Measurements from ENCODE around the gene ANKRD35.

The ANKRD35 gene

GRCh38 chr1:145871994-145872924, 13.4 kb downstream of the ANKRD35 start:
- DNase-seq (ENCODE audit: low spot score) = peak; percentile 74
- in situ Hi-C loops (cut with MboI; ENCODE audit: low sequenced_read_pairs, unreplicated experiment) = no loop called here
- TF ChIP-seq, protein P1, sequence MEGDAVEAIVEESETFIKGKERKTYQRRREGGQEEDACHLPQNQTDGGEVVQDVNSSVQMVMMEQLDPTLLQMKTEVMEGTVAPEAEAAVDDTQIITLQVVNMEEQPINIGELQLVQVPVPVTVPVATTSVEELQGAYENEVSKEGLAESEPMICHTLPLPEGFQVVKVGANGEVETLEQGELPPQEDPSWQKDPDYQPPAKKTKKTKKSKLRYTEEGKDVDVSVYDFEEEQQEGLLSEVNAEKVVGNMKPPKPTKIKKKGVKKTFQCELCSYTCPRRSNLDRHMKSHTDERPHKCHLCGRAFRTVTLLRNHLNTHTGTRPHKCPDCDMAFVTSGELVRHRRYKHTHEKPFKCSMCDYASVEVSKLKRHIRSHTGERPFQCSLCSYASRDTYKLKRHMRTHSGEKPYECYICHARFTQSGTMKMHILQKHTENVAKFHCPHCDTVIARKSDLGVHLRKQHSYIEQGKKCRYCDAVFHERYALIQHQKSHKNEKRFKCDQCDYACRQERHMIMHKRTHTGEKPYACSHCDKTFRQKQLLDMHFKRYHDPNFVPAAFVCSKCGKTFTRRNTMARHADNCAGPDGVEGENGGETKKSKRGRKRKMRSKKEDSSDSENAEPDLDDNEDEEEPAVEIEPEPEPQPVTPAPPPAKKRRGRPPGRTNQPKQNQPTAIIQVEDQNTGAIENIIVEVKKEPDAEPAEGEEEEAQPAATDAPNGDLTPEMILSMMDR (IDR thresholded peaks at IDR 0.05; ENCODE audit: borderline replicate concordance, control extremely low read depth, extremely low read depth, insufficient read depth, missing control alignments) = no peak

DNA sequence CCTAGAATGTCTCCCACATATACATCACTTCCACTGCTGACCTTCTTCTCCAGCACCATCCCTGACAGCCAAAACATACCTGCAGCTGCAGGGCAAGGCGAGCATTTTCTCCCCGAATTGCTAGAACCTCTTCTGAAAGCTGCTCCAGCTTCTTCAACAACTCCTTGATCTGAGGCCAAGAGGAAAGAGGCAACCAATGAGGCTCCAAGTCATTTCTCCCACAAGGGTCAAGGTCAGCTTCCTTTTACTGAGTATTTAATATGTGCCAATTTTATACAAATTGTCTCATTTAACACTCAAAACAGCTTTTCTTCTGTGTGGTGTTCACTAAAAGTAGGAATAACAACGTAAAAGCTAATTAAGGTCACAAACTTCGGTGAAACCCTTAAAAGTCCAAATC, 17.4 kb downstream of the ANKRD35 start:
- DNase-seq (ENCODE audit: low spot score) = no peak
- in situ Hi-C loops (cut with MboI; ENCODE audit: low sequenced_read_pairs, unreplicated experiment) = no loop called here
- TF ChIP-seq, protein P1 (IDR thresholded peaks at IDR 0.05; ENCODE audit: borderline replicate concordance, control extremely low read depth, extremely low read depth, insufficient read depth, missing control alignments) = no peak

DNA sequence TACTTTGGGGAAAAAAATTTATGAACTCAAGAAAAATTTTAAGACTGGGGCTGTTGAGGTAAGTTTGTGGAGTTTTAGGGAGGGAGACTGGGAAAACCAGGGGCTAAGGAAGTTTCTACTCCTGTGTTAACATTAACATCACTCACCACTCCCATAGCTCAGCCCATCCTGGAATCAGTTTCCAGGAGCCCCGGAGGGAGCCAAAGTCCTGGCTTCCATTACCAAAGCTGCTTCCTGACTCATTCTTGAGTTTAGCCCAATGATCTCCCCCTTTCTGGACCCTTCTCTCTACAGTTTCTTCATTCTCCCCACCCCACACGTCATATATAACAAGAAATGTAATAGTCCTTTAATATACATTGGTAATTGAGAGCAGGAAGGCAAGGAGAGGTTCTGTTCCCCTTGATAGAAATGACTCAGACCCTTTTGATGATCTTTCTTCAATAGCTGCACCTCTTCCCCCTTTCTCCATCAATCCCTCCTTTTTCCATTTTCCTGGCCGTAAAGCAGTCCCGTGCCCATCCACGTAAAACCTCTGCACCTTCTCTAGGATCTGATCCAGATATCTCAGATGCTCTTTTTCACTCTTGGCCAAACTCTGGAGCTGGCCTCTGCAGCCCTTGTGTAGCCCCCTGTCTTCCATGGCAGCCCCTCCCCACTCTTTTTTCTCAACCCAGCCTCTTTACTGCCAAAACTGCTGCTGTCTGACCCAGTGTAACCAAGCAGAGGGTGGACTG, 22.2 kb downstream of the ANKRD35 start:
- no peak for DNase-seq (ENCODE audit: low spot score)
- TF ChIP-seq, protein P1 (IDR thresholded peaks at IDR 0.05; ENCODE audit: borderline replicate concordance, control extremely low read depth, extremely low read depth, insufficient read depth, missing control alignments) = no peak
- in situ Hi-C loops (cut with MboI; ENCODE audit: low sequenced_read_pairs, unreplicated experiment) = no loop called here

GRCh38 chr1:145859491-145860023, 26.1 kb downstream of the ANKRD35 start:
- in situ Hi-C loops (cut with MboI; ENCODE audit: low sequenced_read_pairs, unreplicated experiment) = no loop called here
- DNase-seq (ENCODE audit: low spot score) = peak; percentile 93
- TF ChIP-seq, protein P1 (IDR thresholded peaks at IDR 0.05; ENCODE audit: borderline replicate concordance, control extremely low read depth, extremely low read depth, insufficient read depth, missing control alignments) = no peak

GRCh38 chr1:145858901-145859490, 26.7 kb downstream of the ANKRD35 start, which contains the start of gene PIAS3:
PIAS3 (minus strand) TSS chr1:145859081; CDS start chr1:145858990, 91 bp downstream.
- in situ Hi-C loops (cut with MboI; ENCODE audit: low sequenced_read_pairs, unreplicated experiment) = no loop called here
- peak; percentile 99 for DNase-seq (ENCODE audit: low spot score)

More at GRCh38 chr1:145858901-145859490, 26.7 kb downstream of the ANKRD35 start, which contains the start of gene PIAS3:
- TF ChIP-seq, protein P1 (IDR thresholded peaks at IDR 0.05; ENCODE audit: borderline replicate concordance, control extremely low read depth, extremely low read depth, insufficient read depth, missing control alignments) = no peak
